IPS-20b (cell line): ENCODE results near the gene KCNC1.

Experiments used
- H3K27ac ChIP-seq: one replicate; pipeline ENCODE4 v1.5.1; 2013; ENCODE audit warnings: low read length
- H3K27me3 ChIP-seq: 2 replicates; pipeline ENCODE4 v1.6.1; 2013; ENCODE audit warnings: mild to moderate bottlenecking, low read length, inconsistent platforms; ENCODE audit not compliant: insufficient read depth
- H3K36me3 ChIP-seq: 2 replicates; pipeline ENCODE4 v1.6.1; 2013; ENCODE audit warnings: low read depth, mild to moderate bottlenecking, inconsistent platforms, low read length, moderate library complexity; ENCODE audit not compliant: insufficient read depth
- H3K4me1 ChIP-seq: 2 replicates; pipeline ENCODE4 v1.6.1; 2013; ENCODE audit warnings: mild to moderate bottlenecking, control low read depth, inconsistent platforms, low read length, moderate library complexity; ENCODE audit not compliant: insufficient read depth
- H3K4me3 ChIP-seq: 2 replicates; pipeline ENCODE4 v1.5.1; 2013; ENCODE audit warnings: mild to moderate bottlenecking, low read length, inconsistent platforms
- H3K9ac ChIP-seq: 2 replicates; pipeline ENCODE4 v1.6.1; 2013; ENCODE audit warnings: low read depth, mild to moderate bottlenecking, inconsistent platforms, low read length, moderate library complexity
- H3K9me3 ChIP-seq: 2 replicates; pipeline ENCODE4 v1.6.1; 2013; ENCODE audit warnings: mild to moderate bottlenecking, low read depth, low read length, inconsistent platforms; ENCODE audit not compliant: insufficient read depth

KCNC1 gene

GRCh38 chr11:17772704-17773600 is 38.4 kb downstream of the KCNC1 start:
- Histone ChIP-seq H3K27me3 (no peaks in the 10 kb centered on the region), H3K9ac (no peak overlapping the region), H3K36me3 (no peaks in the 10 kb centered on the region), H3K4me3 (no peak overlapping the region), H3K9me3 (no peaks in the 10 kb centered on the region), H3K4me1 (no peaks in the 10 kb centered on the region), H3K27ac (no peak overlapping the region)

- H3K4me3 ChIP-seq, result no peak overlapping the region
- H3K4me1 ChIP-seq, result no peaks in the 10 kb centered on the region
- H3K27ac ChIP-seq, result no peak overlapping the region
- H3K9me3 ChIP-seq, result no peaks in the 10 kb centered on the region
- no peak overlapping the region for H3K9ac ChIP-seq
- no peaks in the 10 kb centered on the region for H3K36me3 ChIP-seq
- H3K27me3 ChIP-seq, result no peaks in the 10 kb centered on the region
Observed at GRCh38 chr11:17773674-17774073, 39.1 kb downstream of the KCNC1 start.

GRCh38 chr11:17774232-17775034 is 39.9 kb downstream of the KCNC1 start:
- H3K9ac ChIP-seq, result no peak overlapping the region
- no peaks in the 10 kb centered on the region for H3K4me1 ChIP-seq
- no peaks in the 10 kb centered on the region for H3K27me3 ChIP-seq
- no peak overlapping the region for H3K4me3 ChIP-seq
- H3K9me3 ChIP-seq, result no peaks in the 10 kb centered on the region
- no peaks in the 10 kb centered on the region for H3K36me3 ChIP-seq
- no peak overlapping the region for H3K27ac ChIP-seq

GRCh38 chr11:17775035-17775348 is 40.4 kb downstream of the KCNC1 start:
- no peaks in the 10 kb centered on the region for H3K27me3 ChIP-seq
- no peak overlapping the region for H3K4me3 ChIP-seq
- H3K27ac ChIP-seq, result no peak overlapping the region
- H3K9ac ChIP-seq, result no peak overlapping the region
- H3K4me1 ChIP-seq, result no peaks in the 10 kb centered on the region
- H3K9me3 ChIP-seq, result no peaks in the 10 kb centered on the region
- no peaks in the 10 kb centered on the region for H3K36me3 ChIP-seq

- no peaks in the 10 kb centered on the region for H3K36me3 ChIP-seq
- no peaks in the 10 kb centered on the region for H3K27me3 ChIP-seq
- H3K27ac ChIP-seq, result no peak overlapping the region
- no peaks in the 10 kb centered on the region for H3K4me1 ChIP-seq
- no peak overlapping the region for H3K4me3 ChIP-seq
- H3K9me3 ChIP-seq, result no peaks in the 10 kb centered on the region
- no peak overlapping the region for H3K9ac ChIP-seq
Observed at GRCh38 chr11:17775507-17776211, 41.1 kb downstream of the KCNC1 start.

GRCh38 chr11:17776212-17776875 is 41.8 kb downstream of the KCNC1 start:
- Histone ChIP-seq H3K4me3 (no peak overlapping the region), H3K4me1 (no peaks in the 10 kb centered on the region), H3K27ac (no peak overlapping the region), H3K9me3 (no peaks in the 10 kb centered on the region), H3K36me3 (no peaks in the 10 kb centered on the region), H3K9ac (no peak overlapping the region), H3K27me3 (no peaks in the 10 kb centered on the region)

- no peaks in the 10 kb centered on the region for H3K27me3 ChIP-seq
- H3K36me3 ChIP-seq, result no peaks in the 10 kb centered on the region
- H3K9me3 ChIP-seq, result no peaks in the 10 kb centered on the region
- H3K27ac ChIP-seq, result no peak overlapping the region
- H3K9ac ChIP-seq, result no peak overlapping the region
- H3K4me1 ChIP-seq, result no peaks in the 10 kb centered on the region
- no peak overlapping the region for H3K4me3 ChIP-seq
Observed at GRCh38 chr11:17777086-17777737, 42.6 kb downstream of the KCNC1 start.

- Histone ChIP-seq H3K36me3 (no peaks in the 10 kb centered on the region), H3K9ac (no peak overlapping the region), H3K27ac (no peak overlapping the region), H3K4me1 (no peaks in the 10 kb centered on the region), H3K4me3 (no peak overlapping the region), H3K9me3 (no peaks in the 10 kb centered on the region), H3K27me3 (no peaks in the 10 kb centered on the region)
Observed at GRCh38 chr11:17777738-17778091, 43.1 kb downstream of the KCNC1 start.

GRCh38 chr11:17778352-17778751 is 43.8 kb downstream of the KCNC1 start:
- no peak overlapping the region for H3K9ac ChIP-seq
- no peaks in the 10 kb centered on the region for H3K27me3 ChIP-seq
- H3K27ac ChIP-seq, result no peak overlapping the region
- no peak overlapping the region for H3K4me3 ChIP-seq
- H3K36me3 ChIP-seq, result no peaks in the 10 kb centered on the region
- no peaks in the 10 kb centered on the region for H3K4me1 ChIP-seq
- no peaks in the 10 kb centered on the region for H3K9me3 ChIP-seq

GRCh38 chr11:17778956-17779860 is 44.6 kb downstream of the KCNC1 start:
- Histone ChIP-seq H3K27ac (no peak overlapping the region), H3K4me1 (no peaks in the 10 kb centered on the region), H3K36me3 (no peaks in the 10 kb centered on the region), H3K27me3 (no peaks in the 10 kb centered on the region), H3K4me3 (no peak overlapping the region), H3K9ac (no peak overlapping the region), H3K9me3 (no peaks in the 10 kb centered on the region)
